CD14-positive monocyte (primary cell): ENCODE data around the gene CDH4. TPM values are rescaled to one million over a fixed set of nuclear protein-coding genes. Genes with fewer than 3 reads are reported as not detected.

Source experiments
- DNase-seq, 3 donors: peaks; one replicate each; pipeline ENCODE4 v3.0.0-alpha.2; 2011 to 2022
- H2AFZ ChIP-seq: 2 replicates; pipeline ENCODE4 v1.6.0; 2012; ENCODE audit warnings: mild to moderate bottlenecking, low read depth, low read length, inconsistent platforms; ENCODE audit not compliant: insufficient read depth, poor library complexity, severe bottlenecking
- H3K27ac ChIP-seq, 2 donors: 1 replicate in 1 of 2; 2 replicates in 1 of 2; pipeline ENCODE4 v1.5.1; 2012 to 2013; ENCODE audit warnings: low read length in 2 of 2, control low read depth in 1 of 2, inconsistent platforms in 1 of 2, low read depth in 1 of 2, mild to moderate bottlenecking in 1 of 2
- H3K27me3 ChIP-seq, 2 donors: one replicate each; pipeline versions ENCODE4 v1.6.0 to v1.6.1; 2011 to 2013; ENCODE audit warnings: low read length in 2 of 2; ENCODE audit not compliant: control insufficient read depth in 2 of 2, insufficient read depth in 2 of 2
- H3K36me3 ChIP-seq, 2 donors: replicated peaks in 1 of 2; 1 replicate in 1 of 2; 2 replicates in 1 of 2; pipeline versions ENCODE4 v1.5.1 to v1.6.1; 2012 to 2013; ENCODE audit warnings: low read length in 2 of 2, control low read depth in 1 of 2, inconsistent platforms in 1 of 2, mild to moderate bottlenecking in 1 of 2; ENCODE audit not compliant: insufficient read depth in 2 of 2, control insufficient read depth in 1 of 2
- H3K4me1 ChIP-seq, 2 donors: 1 replicate in 1 of 2; 2 replicates in 1 of 2; pipeline versions ENCODE4 v1.5.1 to v1.6.1; 2012 to 2013; ENCODE audit warnings: low read length in 2 of 2, control low read depth in 1 of 2, inconsistent platforms in 1 of 2, mild to moderate bottlenecking in 1 of 2, moderate library complexity in 1 of 2; ENCODE audit not compliant: insufficient read depth in 2 of 2, control insufficient read depth in 1 of 2
- H3K4me2 ChIP-seq: replicated peaks from 2 replicates; pipeline ENCODE3; 2012; ENCODE audit warnings: low read length, moderate library complexity, mild to moderate bottlenecking; ENCODE audit not compliant: poor library complexity, severe bottlenecking; ENCODE audit errors: extremely low read depth
- H3K4me3 ChIP-seq, 3 experiments: fragments of 200-600 bp in 1 of 3; sonication (generic) in 1 of 3; replicated peaks in 1 of 3; 1 replicate in 2 of 3; 2 replicates in 1 of 3; pipeline ENCODE4 v1.5.1; 2011 to 2013; ENCODE audit warnings: low read length in 3 of 3, mild to moderate bottlenecking in 3 of 3, control low read depth in 2 of 3, low read depth in 2 of 3, inconsistent platforms in 1 of 3, moderate library complexity in 1 of 3
- H3K79me2 ChIP-seq: 2 replicates; pipeline ENCODE4 v1.6.0; 2012; ENCODE audit warnings: mild to moderate bottlenecking, control low read depth, inconsistent platforms, low read length, moderate library complexity; ENCODE audit not compliant: insufficient read depth
- H3K9ac ChIP-seq: 2 replicates; pipeline ENCODE4 v1.6.0; 2017; ENCODE audit warnings: low read length, mild to moderate bottlenecking; ENCODE audit not compliant: insufficient read depth, poor library complexity, severe bottlenecking
- H3K9me3 ChIP-seq, 2 donors: replicated peaks in 1 of 2; 1 replicate in 1 of 2; 2 replicates in 1 of 2; pipeline versions ENCODE4 v1.5.1 to v1.6.1; 2012 to 2013; ENCODE audit warnings: low read length in 2 of 2, control low read depth in 1 of 2; ENCODE audit not compliant: control insufficient read depth in 1 of 2, insufficient read depth in 1 of 2
- H4K20me1 ChIP-seq: 2 replicates; pipeline ENCODE4 v1.6.0; 2012; ENCODE audit warnings: mild to moderate bottlenecking, low read length, control low read depth, moderate library complexity; ENCODE audit not compliant: insufficient read depth
- H3K27ac Mint-ChIP-seq, 7 donors: one replicate each; pipeline ENCODE4 v1.8.0; 2020; ENCODE audit warnings: mild to moderate bottlenecking in 7 of 7, mixed read lengths in 7 of 7, moderate library complexity in 6 of 7, inconsistent platforms in 2 of 7
- H3K27me3 Mint-ChIP-seq, 3 donors: one replicate each; pipeline ENCODE4 v1.8.0; 2021 to 2022; ENCODE audit warnings: low read depth in 3 of 3, mild to moderate bottlenecking in 3 of 3, mixed read lengths in 3 of 3, moderate library complexity in 3 of 3, inconsistent platforms in 1 of 3
- H3K36me3 Mint-ChIP-seq, 2 donors: one replicate each; pipeline ENCODE4 v1.8.0; 2020; ENCODE audit warnings: mixed read lengths in 2 of 2, inconsistent platforms in 1 of 2, mild to moderate bottlenecking in 1 of 2
- H3K4me1 Mint-ChIP-seq: one replicate; pipeline ENCODE4 v1.8.0; 2020; ENCODE audit warnings: mild to moderate bottlenecking, mixed read lengths
- H3K4me3 Mint-ChIP-seq, 2 donors: one replicate each; pipeline ENCODE4 v1.8.0; 2020; ENCODE audit warnings: mild to moderate bottlenecking in 2 of 2, mixed read lengths in 2 of 2, moderate library complexity in 1 of 2
- H3K9me3 Mint-ChIP-seq, 7 donors: one replicate each; pipeline ENCODE4 v1.8.0; 2020 to 2022; ENCODE audit warnings: mixed read lengths in 7 of 7, mild to moderate bottlenecking in 6 of 7, moderate library complexity in 6 of 7, inconsistent platforms in 2 of 7
- WGBS: methylation state at CpG from one replicate; pipeline ENCODE4 v1.1.5; 2013; ENCODE audit warnings: missing lambda C conversion rate; ENCODE audit not compliant: insufficient coverage; 5-methylcytosine and 5-hydroxymethylcytosine counted together
- intact Hi-C, 2 donors: fragments of 100-400 bp; cut with micrococcal nuclease; formaldehyde crosslinking; loops; one replicate each; pipeline versions ENCODE4 v1.15.0 to v1.15.1; 2023
- polyA plus RNA-seq, 3 donors: library from polyadenylated mRNA; depleted of rRNA in 1 of 3; unstranded in 2 of 3; stranded (reverse) in 1 of 3; fragments of 300-500 nt in 2 of 3; fragments of >200 nt in 1 of 3; fragmentation: Illumina TruSeq in 2 of 3; gene quantifications; 1 replicate in 2 of 3; 2 replicates in 1 of 3; pipeline ENCODE4 v1.2.3, GENCODE V29; 2012 to 2021
- TF ChIP-seq, protein P1 (sequence below): fragments of 200-600 bp; IDR thresholded peaks from one replicate; pipeline ENCODE4 v1.8.0; 2022; ENCODE audit warnings: antibody characterized with exemption, mild to moderate bottlenecking

CDH4 gene
- polyA plus RNA-seq, 3 donors: not detected

DNA sequence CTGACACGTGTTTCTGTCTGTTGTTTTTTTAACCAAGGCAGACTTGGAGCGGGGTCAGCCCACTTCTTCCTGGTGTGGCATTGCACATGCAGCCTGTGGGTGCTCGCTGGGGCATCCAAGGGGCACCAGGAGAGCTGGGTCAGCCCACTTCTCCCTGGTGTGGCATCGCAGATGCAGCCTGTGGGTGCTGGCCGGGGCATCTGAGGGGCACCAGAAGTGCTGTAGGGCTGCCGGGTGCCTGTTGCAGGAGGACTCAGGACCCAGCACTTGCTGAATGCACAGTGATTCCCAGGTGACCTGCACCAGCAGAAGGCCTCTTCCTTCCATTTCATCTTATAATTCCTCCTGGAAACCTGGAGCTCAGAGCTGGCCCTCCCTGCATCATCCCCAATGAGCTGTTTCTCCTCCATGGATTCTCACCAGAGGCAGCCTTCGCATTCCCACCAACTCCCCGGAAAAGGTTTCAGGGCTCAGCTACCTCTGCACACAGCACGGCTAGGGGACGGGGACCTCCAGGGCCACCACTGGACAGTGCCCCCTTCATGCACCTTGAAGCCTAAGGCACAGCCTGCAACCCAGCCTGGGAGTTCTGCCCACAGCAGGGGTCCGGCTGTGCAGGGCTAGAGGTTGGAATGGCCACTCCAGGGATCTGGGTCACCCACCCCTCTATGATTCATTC, 594.8 kb downstream of the CDH4 start:
- Histone ChIP-seq H3K36me3 (no peaks in the 10 kb centered on the region), H3K4me1 (no peaks in the 10 kb centered on the region), H3K4me2 (no peak overlapping the region), H4K20me1 (no peaks in the 10 kb centered on the region), H3K27me3 (no peaks in the 10 kb centered on the region), H3K9ac (no peak overlapping the region), H2AFZ (no peak overlapping the region), H3K27ac (no peak overlapping the region), H3K9me3 (peaks cover 0 to 82% of the 10 kb centered on the region in 2 donors), H3K4me3 (no peak overlapping the region), H3K79me2 (no peaks in the 10 kb centered on the region)
- Mint-ChIP-seq H3K9me3 (peaks cover 2 to 65% (median 35%) of the 10 kb centered on the region in 7 donors), H3K27ac (no peak overlapping the region), H3K4me3 (no peak overlapping the region), H3K4me1 (no peaks in the 10 kb centered on the region), H3K36me3 (no peaks in the 10 kb centered on the region), H3K27me3 (peaks cover 0 to 1% (median 1%) of the 10 kb centered on the region in 3 donors)
- TF ChIP-seq, protein P1, sequence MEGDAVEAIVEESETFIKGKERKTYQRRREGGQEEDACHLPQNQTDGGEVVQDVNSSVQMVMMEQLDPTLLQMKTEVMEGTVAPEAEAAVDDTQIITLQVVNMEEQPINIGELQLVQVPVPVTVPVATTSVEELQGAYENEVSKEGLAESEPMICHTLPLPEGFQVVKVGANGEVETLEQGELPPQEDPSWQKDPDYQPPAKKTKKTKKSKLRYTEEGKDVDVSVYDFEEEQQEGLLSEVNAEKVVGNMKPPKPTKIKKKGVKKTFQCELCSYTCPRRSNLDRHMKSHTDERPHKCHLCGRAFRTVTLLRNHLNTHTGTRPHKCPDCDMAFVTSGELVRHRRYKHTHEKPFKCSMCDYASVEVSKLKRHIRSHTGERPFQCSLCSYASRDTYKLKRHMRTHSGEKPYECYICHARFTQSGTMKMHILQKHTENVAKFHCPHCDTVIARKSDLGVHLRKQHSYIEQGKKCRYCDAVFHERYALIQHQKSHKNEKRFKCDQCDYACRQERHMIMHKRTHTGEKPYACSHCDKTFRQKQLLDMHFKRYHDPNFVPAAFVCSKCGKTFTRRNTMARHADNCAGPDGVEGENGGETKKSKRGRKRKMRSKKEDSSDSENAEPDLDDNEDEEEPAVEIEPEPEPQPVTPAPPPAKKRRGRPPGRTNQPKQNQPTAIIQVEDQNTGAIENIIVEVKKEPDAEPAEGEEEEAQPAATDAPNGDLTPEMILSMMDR: no peak
- intact Hi-C loops: no loop called here
- DNase-seq: no peak
- 86% methylated on average over 11 of the region's 11 CpGs for WGBS

DNA sequence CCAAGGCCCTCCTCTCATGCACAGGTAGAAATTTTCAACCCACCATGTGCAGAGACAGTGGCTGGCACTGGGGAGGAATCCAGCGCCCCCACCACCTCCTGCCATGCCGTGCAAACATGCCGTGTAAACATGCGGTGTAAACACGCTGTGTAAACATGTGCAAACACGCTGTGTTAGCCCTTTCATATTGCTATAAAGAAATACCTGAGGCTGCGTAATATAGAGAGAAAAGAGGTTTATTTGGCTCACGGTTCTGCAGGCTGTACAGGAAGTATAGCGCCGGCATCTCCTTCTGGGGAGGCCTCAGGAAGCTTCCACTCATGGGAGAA, 595.3 kb downstream of the CDH4 start:
- DNase-seq: no peak
- H3K27me3 ChIP-seq: no peaks in the 10 kb centered on the region
- no peaks in the 10 kb centered on the region for H3K4me1 ChIP-seq
- peaks cover 2 to 70% (median 39%) of the 10 kb centered on the region in 7 donors for H3K9me3 Mint-ChIP-seq
- no peaks in the 10 kb centered on the region for H3K79me2 ChIP-seq
- no peak overlapping the region for H2AFZ ChIP-seq
- TF ChIP-seq, protein P1: no peak
- no peak overlapping the region for H3K27ac Mint-ChIP-seq
- no peak overlapping the region for H3K4me2 ChIP-seq
- no peaks in the 10 kb centered on the region for H3K4me1 Mint-ChIP-seq
- intact Hi-C loops: no loop called here
- H3K27ac ChIP-seq: no peak overlapping the region
- H3K9ac ChIP-seq: no peak overlapping the region
- H3K36me3 ChIP-seq: no peaks in the 10 kb centered on the region
- H3K4me3 Mint-ChIP-seq: no peak overlapping the region
- peaks cover 0 to 1% (median 1%) of the 10 kb centered on the region in 3 donors for H3K27me3 Mint-ChIP-seq
- 98% methylated on average over 8 of the region's 10 CpGs for WGBS
- H4K20me1 ChIP-seq: no peaks in the 10 kb centered on the region
- H3K9me3 ChIP-seq: peaks cover 0 to 84% of the 10 kb centered on the region in 2 donors
- no peak overlapping the region for H3K4me3 ChIP-seq
- no peaks in the 10 kb centered on the region for H3K36me3 Mint-ChIP-seq
